GM19043 (cell line): ENCODE measurements around the gene FBXW11.
A peak's percentile ranks its signal among the peaks of the same experiment; 100 is the strongest.

ENCODE experiments used
- ATAC-seq: cut with Tn5 transposase; IDR thresholded peaks from one replicate; pipeline ENCODE4 v1.9.1; 2021; ENCODE audit warnings: low read depth; ENCODE audit not compliant: unreplicated experiment

The FBXW11 gene

DNA sequence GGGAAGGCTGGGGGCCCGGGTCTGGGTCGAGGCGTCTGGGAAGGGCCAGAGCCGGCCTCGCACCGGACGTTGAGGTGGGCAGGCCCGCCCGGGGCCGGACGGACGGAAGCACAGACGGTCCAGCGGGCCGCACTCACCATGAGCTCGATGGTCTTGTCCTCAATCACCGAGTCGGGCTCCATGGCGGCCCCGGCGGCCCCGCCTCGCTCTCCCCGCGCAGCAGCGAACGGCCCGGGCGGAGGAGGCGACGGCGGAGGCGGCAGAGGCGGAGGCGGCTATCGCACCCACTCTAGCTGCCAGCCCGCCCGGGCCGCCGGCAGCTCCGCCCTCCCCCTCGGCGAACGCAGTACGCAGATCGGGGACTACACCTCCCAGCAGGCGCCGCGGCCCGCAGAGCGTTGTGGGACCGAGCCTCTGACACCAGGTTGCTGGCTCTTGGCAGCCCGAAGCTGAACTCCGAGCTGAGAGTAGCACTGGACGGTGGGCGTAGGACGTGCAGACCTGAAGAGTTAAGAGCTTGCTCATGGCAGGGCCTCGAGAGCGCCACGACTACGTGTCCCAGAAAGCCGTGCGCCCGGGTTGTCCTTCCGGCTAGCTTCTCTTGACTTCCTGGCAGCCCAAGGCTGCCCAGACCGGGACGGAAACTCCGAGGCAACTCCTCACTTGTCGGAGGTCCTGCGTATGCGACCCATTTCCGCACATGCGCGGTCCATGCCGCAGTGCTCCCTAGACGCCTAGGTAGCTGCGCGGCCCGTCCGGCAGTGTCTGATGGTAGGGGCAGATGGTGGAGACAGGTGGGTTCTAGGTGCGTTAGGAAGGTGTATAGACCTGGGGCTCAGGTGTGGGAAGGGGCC, at the start of gene FBXW11:
Gene FBXW11, minus strand, starts transcription at position 318 of the 854 bp plus-strand sequence. Its CDS starts 136 bp downstream, at position 182.
- peak; percentile 74 for ATAC-seq

DNA sequence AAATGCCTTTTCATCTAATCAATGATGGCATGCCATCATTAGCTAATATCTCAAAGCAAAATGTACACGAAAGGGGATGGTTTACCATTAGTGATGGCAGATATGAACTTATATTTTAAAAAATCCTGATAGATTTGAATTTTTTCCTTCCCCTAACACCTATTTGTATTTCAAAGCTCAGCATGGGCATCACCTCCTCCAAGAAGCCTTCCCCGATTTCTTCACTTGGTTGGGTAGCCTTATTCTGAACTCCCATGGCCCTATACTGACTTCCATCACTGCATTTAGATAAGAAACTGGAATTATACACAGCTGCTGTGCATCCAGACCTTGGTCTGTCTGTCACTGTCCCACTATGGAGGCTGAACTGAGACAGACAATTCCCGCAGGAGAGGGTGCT, 49.6 kb upstream of the FBXW11 start:
- no peak for ATAC-seq

DNA sequence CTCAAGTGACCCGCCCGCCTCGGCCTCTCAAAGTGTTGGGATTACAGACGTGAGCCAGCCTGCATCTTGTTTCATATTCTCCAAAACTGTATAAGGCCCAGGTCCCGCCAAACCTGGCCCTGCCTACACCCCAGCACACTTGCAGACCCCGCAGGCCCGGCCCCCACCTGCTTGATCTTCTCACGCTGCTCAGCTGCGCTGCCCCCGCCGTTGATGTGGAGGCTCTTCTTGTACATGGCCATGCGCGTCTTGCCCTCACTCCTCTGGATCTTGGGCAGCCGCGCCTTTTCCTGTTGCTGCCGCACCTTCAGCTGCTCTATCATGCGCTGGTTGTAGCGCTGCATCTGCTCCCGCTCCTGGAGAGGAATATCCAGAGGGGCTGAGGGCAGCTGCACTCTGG, 49.0 kb upstream of the FBXW11 start:
- ATAC-seq: no peak

DNA sequence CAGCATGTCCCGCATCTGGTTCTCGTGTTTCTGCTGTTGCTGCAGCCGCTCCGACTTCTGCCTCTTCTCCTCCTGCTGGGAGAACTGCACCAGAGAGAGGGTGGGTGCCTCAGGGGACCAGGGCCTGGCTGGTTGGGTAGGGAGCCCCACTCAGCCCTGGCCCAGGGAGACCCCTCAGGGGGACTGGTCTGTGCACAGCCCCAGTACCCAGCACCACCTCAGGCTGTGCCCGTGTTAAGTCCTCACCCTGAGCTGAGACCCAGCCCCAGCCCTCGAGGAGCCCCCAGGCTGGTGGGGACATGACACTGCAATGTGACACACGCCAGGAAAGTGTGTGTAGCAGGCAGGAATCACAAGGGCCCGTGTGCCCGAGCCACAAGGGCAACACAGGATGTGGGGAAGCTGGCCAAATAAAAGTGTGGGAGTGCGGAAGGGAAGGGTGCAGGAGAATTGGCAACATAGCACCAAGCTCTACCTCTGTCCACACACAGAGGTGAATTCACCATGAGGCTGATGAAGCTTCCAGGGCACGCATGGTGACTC, 48.2 kb upstream of the FBXW11 start:
- no peak for ATAC-seq

DNA sequence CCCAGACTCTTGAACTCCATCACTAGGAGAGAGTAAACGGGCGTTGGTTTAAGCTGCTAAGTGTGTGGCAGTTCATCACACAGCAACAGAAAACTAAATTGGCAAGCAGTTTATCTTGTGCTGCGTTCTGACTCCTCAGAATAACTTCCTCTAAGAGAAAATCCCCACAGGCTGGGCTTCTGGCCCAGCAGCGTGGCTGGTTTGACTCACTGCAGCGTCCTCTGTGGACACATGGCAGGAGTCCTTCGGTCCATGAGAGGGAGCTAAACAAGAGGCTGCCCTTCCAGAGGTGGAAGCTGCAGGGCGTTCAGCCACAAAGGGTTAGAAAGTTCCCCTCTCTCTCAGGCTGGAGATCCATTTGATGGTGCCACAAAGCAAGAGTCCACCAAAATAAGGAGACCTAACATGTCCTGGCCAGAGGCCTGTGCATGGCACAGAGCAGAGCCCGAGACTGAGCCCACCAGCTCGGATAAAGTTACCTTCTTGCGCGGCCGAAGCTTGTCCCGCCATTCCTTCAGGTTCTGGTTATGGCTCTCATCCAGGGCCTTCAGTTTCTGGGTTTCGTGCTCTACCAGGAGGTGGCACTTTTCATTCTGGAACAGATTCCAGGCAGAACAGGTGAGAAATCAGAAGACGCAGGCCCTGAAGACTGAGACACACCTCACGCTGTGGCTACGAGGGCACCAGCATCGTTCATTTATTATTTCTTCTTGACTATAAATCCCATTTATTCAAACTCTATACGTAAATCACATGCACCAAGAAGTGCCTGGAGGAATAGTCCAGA, 46.2 kb upstream of the FBXW11 start:
- ATAC-seq: no peak

DNA sequence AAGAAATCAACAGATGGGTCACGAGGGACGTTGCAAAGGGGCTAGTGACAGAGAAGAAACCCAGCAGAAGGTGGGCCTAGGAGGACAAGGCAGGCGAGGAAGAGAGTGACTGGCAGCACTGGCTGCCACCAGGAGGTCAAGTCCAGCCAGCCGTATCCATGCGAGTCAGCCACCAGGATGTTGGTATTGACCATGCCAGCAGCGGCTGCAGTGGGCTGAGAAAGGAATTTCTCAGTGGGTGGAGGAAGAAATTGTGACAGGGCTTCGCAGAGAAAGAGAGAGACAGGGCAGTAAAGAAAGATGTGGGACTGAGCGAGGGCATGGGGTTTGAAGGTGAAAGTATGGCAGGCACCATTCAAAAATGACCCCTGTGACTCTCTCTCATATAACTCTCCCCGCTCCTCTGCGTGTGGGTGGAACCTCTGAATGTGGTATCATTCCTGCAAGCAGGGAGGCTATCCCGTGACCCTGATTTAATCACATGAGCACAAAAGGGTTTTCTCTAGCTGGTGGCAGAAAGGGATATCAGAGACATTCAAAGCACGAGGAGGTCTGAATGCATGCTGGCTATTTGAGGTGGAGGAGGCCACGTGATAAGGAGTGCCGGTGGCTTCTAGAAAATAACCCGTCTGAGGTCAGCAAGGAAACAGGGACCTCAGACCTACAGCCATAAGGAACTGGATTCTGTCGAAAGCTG, 45.4 kb upstream of the FBXW11 start:
- ATAC-seq: no peak

DNA sequence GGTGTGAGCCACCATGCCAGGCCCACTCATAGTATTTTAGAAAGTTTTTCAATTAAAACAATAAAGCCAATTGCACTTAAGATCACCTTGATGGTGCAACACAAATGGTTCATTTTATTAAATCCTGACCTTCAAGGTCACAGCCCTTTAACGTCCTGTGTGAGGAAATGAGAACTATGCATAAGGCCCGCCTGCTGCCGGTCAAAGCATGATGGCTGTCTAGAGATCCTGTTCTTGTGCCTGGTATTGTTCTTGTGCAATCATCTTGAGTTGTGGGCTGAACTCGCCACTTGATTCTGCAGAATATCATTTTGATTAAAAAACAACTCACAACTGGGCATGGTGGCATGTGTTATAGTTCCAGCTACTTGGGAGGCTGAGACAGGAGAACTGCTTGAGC, 43.6 kb upstream of the FBXW11 start:
- no peak for ATAC-seq

DNA sequence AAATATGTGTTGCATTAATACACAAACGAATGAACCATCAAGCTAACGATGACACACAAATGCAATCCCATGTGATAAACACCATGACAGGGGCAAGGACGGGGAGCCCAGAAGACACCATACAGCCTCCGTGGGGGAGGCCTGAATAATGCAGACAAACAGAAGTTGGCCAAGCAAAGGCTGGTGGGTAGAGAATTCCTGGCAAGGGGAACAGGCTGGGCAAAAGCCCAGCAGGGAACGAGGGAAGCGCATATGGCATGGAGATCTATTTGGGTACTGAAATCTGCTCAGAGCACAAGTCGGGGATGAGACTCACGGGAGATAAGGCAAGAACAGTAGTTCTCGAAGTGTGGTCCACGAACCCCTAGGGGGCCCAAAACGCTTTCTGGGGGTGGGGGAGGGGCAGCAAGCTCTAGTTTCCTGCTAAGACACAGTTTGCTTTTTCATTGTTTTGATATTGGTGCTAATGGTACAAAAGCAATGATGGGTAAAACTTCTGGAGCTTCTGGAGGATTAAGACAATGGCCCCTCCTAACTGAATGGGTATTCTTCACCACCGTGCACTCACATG, 42.9 kb upstream of the FBXW11 start:
- no peak for ATAC-seq

DNA sequence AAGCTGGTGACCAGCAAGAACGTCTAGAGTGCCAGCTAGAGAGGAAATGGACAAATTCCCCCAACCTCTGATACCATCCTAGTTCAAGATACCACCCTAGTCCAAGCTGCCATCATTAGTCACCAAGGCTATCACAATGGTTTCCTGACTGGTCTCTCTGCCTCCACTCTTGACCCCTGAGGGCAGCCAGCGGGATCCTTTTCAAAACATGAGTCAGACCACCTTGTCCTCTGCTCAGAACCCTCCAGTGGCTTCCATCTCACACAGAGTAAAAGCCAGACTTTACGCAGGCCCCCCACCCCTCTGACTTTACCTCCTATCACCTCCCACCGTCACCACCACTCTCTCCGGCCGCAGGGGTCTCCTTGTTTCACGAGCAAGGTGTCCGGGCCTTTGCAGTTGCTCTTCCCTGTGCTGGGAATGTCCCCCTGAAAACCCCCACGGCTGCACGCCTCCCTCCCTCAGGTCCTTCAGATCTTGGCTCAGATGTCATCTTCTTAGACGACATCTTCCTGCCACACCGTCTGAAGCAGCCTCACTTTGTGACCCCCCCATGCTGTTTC, 42.2 kb upstream of the FBXW11 start:
- no peak for ATAC-seq

DNA sequence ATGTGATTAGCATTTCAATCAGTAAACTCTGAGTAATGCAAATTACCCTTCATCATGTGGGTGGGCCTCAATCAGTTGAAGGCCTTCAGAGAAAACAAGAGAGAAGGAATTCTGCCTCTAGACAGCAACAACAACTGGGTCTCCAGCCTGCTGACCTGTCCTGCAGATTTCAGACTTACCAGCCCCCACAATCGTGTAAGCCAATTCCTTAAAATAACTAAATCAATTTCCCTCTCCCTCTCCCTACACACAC, 41.7 kb upstream of the FBXW11 start:
- ATAC-seq: no peak

DNA sequence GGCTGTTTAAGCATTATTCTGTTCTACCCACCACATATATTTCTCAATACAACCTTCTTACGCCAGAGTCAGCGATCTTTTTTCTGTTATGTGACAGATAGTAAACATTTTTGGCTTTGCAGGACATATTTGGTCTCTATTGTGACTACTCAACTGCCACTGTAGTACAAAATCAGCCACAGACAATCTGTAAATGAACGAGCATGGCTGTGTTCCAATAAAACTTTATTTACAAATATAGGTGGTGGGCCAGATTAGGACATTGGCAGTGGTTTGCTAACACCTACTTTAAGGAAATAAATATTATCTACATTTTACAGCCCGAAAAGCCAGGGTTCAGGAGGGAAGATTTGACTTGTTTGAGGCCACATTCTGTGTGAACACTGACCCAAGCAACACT, 40.2 kb upstream of the FBXW11 start:
- no peak for ATAC-seq

DNA sequence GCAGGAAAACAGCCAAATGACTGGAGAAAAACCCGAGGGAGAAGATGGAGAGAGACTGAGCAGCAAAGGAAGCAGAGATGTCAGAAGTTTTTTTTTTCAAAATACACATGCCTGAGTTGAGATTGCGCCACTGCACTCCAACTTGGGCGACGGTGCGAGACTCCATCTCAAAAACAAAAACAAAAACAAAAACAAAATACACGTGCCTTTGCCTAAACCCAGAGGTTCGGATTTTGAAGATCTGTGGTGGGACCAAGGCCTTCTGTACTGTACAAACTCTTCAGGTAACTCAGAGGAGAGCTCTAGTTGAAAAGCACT, 38.8 kb upstream of the FBXW11 start:
- ATAC-seq: no peak

DNA sequence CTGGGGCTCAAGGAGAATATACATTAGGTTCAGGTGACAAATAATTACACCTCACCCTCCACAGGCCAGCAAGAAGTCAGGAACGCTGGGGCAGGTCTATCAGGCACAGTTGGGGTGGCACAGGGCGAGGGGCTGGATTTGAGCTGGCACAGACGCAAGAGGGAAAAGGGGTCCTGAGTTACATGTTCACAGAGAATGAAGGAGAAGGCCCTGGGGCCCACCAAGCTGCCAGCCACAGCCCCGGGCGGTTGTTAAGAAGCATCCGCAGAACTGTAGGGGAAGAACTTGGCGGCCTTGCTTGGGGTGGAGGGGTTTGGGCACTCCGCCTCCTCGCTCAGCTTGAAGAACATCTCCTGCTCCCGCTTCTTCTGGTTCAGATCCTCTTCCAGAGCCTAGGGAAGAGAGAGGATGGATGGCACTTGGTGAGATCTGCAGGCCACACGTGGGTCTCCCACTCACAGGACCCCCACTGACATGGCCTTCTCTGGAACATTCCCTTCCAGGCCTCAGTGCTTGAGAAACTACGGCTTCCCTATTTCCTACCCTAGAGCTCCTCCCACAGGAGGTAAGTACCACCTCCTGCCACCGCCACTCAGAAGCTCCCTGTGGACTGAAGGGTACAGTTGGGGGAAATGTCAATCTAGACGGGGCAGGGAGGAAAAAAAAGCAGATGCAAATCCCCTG, 38.3 kb upstream of the FBXW11 start:
- no peak for ATAC-seq

DNA sequence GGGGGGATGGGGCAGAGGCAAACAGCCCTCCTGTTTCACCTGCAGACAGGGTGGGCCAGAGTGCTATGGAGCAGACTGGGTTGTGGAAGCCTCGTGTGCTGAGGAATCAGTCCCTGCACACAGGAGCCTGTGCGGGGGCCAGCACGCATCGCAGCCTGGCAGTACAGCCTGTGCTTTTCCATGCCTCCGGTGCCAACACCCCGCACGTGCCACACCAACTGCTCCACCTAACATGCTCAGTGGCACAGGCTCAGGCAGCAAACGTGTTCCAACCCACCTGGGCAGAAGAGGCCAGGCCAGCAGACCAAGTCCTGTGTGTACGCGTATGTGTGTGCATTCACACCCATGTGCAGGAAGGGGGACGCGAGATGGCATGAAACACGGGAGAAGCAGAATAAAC, 37.4 kb upstream of the FBXW11 start:
- no peak for ATAC-seq

DNA sequence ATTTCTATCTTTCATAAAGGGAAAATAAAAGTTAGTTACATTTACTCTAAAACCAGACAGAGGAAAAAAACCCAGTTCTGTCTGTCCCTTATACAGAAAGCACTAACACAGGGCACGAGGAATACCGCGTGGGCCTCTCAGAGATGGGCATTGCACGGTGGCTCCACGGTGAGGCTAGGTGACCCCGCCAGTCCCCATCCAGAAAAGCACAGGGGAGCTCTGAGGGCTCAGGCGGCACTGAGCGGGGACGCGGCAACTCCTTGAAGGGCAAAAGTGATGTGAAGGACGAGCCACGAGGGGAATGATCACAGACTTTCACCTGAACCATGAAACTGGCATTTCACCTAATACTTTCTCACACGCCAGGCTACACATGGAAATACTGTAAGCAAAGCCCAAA, 35.7 kb upstream of the FBXW11 start:
- no peak for ATAC-seq

DNA sequence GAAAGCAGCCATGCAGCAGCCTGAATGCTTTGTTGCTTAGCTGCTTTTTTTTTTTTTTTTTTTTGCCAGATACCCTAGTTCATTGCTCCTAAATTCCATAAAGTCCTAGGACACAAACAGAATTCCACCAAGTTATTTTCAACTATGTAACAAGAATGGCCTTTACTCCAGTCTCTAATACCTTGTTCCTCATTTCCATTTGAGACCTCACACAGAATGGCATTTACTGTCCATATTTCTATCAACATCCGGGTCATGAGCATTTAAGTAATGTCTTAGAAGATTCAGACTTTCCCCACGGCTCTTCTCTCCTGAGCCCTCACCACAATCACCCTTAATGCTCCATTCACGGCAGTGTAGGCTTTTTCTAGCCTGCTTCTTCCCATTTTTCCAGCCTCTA, 31.7 kb upstream of the FBXW11 start:
- ATAC-seq: no peak

DNA sequence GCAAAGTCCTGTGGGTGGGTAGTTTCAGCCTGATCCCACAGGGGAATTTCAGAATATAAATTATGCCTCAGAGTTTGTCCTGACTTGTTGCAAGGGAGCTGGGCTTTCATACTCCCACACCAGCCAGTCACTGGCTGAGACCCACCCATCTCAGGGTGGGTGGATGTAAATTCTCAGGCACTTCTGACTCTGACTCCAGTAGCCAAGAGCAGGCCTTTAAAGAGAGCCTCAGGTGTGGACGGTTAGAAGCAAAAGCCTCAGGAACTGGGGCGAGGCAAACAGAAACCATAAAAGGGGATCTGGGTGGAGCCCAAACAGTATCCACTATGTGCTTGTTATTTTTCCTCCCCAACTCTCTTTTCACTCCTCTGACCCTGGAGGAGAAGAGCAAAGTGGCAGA, 28.6 kb upstream of the FBXW11 start:
- peak; percentile 68 for ATAC-seq

DNA sequence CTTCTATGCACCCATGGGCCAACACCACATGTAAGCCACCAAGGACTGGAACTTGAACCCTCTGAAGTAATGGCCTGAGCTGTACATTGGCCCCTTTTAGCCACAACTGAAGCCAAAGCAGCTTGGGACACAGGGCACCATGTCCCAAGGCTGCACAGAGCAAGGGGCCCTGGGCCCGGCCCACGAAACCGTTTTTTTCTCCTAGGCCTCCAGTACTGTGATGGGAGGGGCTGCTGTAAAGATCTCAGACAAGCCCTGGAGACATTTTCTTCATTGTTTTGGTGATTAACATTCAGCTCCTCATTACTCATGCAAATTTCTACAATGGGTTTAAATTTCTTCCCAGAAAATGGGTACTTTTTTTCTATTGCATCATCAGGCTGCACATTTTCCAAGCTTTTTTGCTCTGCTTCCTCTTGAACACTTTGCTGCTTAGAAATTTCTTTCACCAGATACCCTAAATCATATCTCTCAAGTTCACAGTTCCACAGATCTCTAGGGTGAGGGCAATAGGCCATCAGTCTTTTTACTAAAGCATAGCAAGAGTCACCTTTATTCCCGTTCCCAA, 25.5 kb upstream of the FBXW11 start:
- ATAC-seq: no peak

DNA sequence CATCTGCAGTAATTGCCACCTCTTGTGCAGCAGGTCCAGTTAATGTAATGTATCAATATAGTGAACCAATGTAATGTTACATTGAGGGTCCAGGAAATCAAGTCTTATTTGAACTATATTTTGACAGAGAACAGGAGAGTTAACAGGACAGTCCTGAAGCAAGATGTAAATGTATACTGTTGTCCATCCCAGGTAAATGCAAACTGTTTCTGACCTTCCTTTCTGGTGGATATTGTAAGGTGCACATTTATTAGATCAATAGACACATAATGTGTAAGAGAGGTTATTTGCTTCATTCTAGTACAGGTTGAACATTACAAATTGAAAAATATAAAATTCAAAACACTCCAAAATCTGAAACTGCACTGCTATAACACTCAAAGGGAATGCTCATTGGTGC, 23.4 kb upstream of the FBXW11 start:
- ATAC-seq: no peak

DNA sequence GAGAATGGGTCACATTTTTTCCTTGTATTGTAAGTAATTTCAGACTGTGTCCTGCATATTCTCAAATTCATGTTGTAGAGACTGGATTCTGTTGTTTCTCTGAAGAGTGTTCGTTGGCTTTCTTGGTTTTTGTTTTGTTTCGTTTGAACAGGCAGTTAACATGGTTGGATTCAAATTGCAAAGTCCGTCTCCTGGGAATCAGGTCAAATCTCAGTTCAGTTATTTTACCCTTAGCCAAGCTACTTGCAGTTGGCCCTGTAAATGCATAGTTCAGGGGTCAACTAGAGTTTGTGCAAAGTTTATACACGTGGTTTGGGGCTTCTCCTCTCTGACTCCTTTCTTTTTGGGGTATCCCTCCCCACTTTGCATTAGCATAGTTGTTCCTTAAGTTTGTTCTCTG, 21.7 kb upstream of the FBXW11 start:
- ATAC-seq: no peak
